Upper lobe of left lung (tissue), 6 donors: Measurements from ENCODE around the gene CCDC148. TPM values are rescaled to one million over a fixed set of nuclear protein-coding genes. Genes with fewer than 3 reads are reported as not detected.

Source experiments
- ATAC-seq, 2 donors: fragments of 200-7000 bp; cut with Tn5 transposase; one replicate each; pipeline ENCODE4 v1.9.1; 2022; ENCODE audit warnings: mild to moderate bottlenecking in 2 of 2, moderate library complexity in 2 of 2; ENCODE audit not compliant: low FRiP score in 2 of 2
- DNase-seq, 2 donors: peaks; one replicate each; pipeline ENCODE4 v3.0.0-alpha.2; 2019 to 2020
- H3K27ac ChIP-seq, 4 donors: fragments of 200-600 bp; sonication (generic); one replicate each; pipeline ENCODE4 v1.5.1; 2016 to 2019
- H3K27me3 ChIP-seq, 4 donors: fragments of 200-600 bp; sonication (generic); one replicate each; pipeline ENCODE4 v1.5.1; 2017 to 2019
- H3K36me3 ChIP-seq, 4 donors: fragments of 200-600 bp; sonication (generic); one replicate each; pipeline ENCODE4 v1.5.1; 2016 to 2019
- H3K4me1 ChIP-seq, 4 donors: fragments of 200-600 bp; sonication (generic); one replicate each; pipeline ENCODE4 v1.5.1; 2018 to 2019
- H3K4me3 ChIP-seq, 4 donors: fragments of 200-600 bp; sonication (generic); one replicate each; pipeline ENCODE4 v1.5.1; 2017 to 2019; ENCODE audit warnings: mild to moderate bottlenecking in 2 of 4, moderate library complexity in 1 of 4
- H3K9me3 ChIP-seq, 4 donors: fragments of 200-600 bp; sonication (generic); one replicate each; pipeline ENCODE4 v1.5.1; 2018 to 2019
- EP300 ChIP-seq, 4 donors: sonication (generic); formaldehyde crosslinking; IDR thresholded peaks; one replicate each; pipeline ENCODE4 v1.5.1; 2017; ENCODE audit warnings: antibody characterized with exemption in 4 of 4, control low read depth in 2 of 4
- POLR2A ChIP-seq, 4 donors: fragments of 450-650 bp; IDR thresholded peaks; one replicate each; pipeline ENCODE4 v1.5.1; 2016 to 2017; ENCODE audit warnings: antibody characterized with exemption in 4 of 4, mild to moderate bottlenecking in 2 of 4
- POLR2AphosphoS5 ChIP-seq, 2 donors: sonication (generic); formaldehyde crosslinking; IDR thresholded peaks; one replicate each; pipeline ENCODE4 v1.5.1; 2017; ENCODE audit warnings: antibody characterized with exemption in 2 of 2
- WGBS, 2 donors: methylation state at CpG; one replicate each; pipeline ENCODE4 v1.1.5; 2017 to 2018; 5-methylcytosine and 5-hydroxymethylcytosine counted together
- total RNA-seq, 6 donors: library from RNA; depleted of rRNA in 4 of 6; stranded (reverse); fragments of >200 nt in 4 of 6; gene quantifications; one replicate each; pipeline versions ENCODE4 v1.1.0 to v1.2.1, GENCODE V29; 2016 to 2021
- TF ChIP-seq, protein P1 (sequence below), 6 experiments: fragments of 450-650 bp in 4 of 6; fragments of 200-600 bp in 2 of 6; sonication (generic) in 2 of 6; IDR thresholded peaks; one replicate each; pipeline ENCODE4 v1.5.1; 2016 to 2019; ENCODE audit warnings: antibody characterized with exemption in 6 of 6
- donor health status: DM: no; HTN: no; CAD: no; lungs with moderate emphysema.
- donor health status: DM: no; HTN: yes; CAD: no; lungs with severe emphysema.

CCDC148 gene
- total RNA-seq, 6 donors from 2014 or later: 0.69 to 4.2 (median 1.9) TPM

DNA sequence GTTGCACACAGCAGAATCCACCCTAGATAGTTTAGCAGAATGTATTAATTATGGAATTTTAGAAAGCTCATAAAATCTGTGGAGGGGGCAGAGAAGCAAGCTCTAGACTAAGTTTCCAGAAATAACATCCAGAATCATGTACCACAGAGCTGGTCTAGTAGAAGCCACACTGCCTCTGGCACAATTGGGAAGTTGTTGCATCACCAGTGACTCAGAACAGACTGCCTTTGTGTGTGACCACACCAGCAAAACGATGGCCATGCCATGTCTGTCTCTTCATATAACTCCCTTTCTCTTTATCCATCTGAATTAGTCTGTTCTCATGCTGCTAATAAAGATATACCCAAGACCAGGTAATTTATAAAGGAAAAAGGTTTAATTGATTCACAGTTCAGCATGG, 158.9 kb downstream of the CCDC148 start:
- no peaks in the 10 kb centered on the region for H3K4me1 ChIP-seq
- no peak overlapping the region for H3K27ac ChIP-seq
- ATAC-seq (no peak), DNase-seq (peak in 1 of 2 donors; percentile 33)
- no peak overlapping the region for H3K4me3 ChIP-seq
- peaks cover 0 to 3% (median 0%) of the 10 kb centered on the region in 4 donors for H3K9me3 ChIP-seq
- TF ChIP-seq EP300 (IDR thresholded peaks at IDR 0.05) (no peak), POLR2AphosphoS5 (IDR thresholded peaks at IDR 0.05) (no peak), POLR2A (IDR thresholded peaks at IDR 0.05) (no peak)
- TF ChIP-seq, protein P1, sequence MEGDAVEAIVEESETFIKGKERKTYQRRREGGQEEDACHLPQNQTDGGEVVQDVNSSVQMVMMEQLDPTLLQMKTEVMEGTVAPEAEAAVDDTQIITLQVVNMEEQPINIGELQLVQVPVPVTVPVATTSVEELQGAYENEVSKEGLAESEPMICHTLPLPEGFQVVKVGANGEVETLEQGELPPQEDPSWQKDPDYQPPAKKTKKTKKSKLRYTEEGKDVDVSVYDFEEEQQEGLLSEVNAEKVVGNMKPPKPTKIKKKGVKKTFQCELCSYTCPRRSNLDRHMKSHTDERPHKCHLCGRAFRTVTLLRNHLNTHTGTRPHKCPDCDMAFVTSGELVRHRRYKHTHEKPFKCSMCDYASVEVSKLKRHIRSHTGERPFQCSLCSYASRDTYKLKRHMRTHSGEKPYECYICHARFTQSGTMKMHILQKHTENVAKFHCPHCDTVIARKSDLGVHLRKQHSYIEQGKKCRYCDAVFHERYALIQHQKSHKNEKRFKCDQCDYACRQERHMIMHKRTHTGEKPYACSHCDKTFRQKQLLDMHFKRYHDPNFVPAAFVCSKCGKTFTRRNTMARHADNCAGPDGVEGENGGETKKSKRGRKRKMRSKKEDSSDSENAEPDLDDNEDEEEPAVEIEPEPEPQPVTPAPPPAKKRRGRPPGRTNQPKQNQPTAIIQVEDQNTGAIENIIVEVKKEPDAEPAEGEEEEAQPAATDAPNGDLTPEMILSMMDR (IDR thresholded peaks at IDR 0.05): no peak
- 50 to 65% methylated on average over 1 of the region's 1 CpG for WGBS, 2 donors
- no peaks in the 10 kb centered on the region for H3K36me3 ChIP-seq
- H3K27me3 ChIP-seq: no peaks in the 10 kb centered on the region

DNA sequence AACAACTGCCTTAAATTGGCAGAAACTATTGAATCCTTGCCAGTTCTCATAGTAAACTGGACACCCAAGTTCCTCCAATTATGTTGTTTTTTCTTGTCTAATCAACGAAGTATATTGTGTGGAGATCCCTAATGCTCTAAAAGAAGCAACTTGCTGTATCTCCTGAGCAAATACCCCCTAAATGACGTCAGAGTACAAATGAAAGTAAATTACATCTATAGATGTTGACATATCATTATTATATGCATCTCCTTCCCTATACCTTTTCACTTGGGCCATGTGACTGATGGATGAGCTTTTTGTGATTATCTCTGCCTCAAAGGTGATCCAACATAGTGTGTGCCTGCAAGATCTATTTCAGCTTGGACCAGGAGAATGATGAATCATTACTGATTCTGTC, 159.4 kb downstream of the CCDC148 start:
- peaks cover 0 to 3% (median 0%) of the 10 kb centered on the region in 4 donors for H3K9me3 ChIP-seq
- TF ChIP-seq, protein P1 (IDR thresholded peaks at IDR 0.05): no peak
- TF ChIP-seq POLR2AphosphoS5 (IDR thresholded peaks at IDR 0.05) (no peak), EP300 (IDR thresholded peaks at IDR 0.05) (no peak), POLR2A (IDR thresholded peaks at IDR 0.05) (no peak)
- no peak for ATAC-seq
- no peak overlapping the region for H3K4me3 ChIP-seq
- H3K27ac ChIP-seq: no peak overlapping the region
- H3K27me3 ChIP-seq: no peaks in the 10 kb centered on the region
- H3K36me3 ChIP-seq: no peaks in the 10 kb centered on the region
- no peaks in the 10 kb centered on the region for H3K4me1 ChIP-seq
- 52 to 61% methylated on average over 2 of the region's 2 CpGs for WGBS, 2 donors
- DNase-seq: no peak

DNA sequence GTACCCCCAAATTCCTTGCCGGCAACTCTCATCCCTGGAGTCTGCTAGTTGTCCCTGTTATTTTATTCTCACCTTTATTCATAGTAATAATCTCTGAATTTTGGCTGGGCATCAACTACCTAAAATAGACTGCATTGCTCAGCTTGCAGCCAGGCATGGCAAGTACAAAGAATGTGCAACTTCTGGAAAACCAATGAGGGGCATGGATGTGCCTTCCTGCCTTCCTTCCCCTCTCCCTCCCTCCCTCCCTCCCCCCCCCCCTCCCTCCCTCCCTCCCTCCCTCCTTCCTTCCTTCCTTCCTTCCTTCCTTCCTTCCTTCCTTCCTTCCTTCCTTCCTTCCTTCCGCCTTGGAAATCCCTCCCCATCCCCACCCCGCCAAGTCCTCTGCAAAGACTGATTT, 162.8 kb downstream of the CCDC148 start:
- no peaks in the 10 kb centered on the region for H3K36me3 ChIP-seq
- TF ChIP-seq EP300 (IDR thresholded peaks at IDR 0.05) (no peak), POLR2AphosphoS5 (IDR thresholded peaks at IDR 0.05) (no peak), POLR2A (IDR thresholded peaks at IDR 0.05) (no peak)
- TF ChIP-seq, protein P1 (IDR thresholded peaks at IDR 0.05): no peak
- no peaks in the 10 kb centered on the region for H3K4me1 ChIP-seq
- no peak for ATAC-seq
- 88 to 100% methylated on average over 3 of the region's 3 CpGs for WGBS, 2 donors
- H3K27me3 ChIP-seq: no peaks in the 10 kb centered on the region
- DNase-seq: no peak
- H3K27ac ChIP-seq: no peak overlapping the region
- peaks cover 0 to 1% (median 0%) of the 10 kb centered on the region in 4 donors for H3K9me3 ChIP-seq
- no peak overlapping the region for H3K4me3 ChIP-seq

DNA sequence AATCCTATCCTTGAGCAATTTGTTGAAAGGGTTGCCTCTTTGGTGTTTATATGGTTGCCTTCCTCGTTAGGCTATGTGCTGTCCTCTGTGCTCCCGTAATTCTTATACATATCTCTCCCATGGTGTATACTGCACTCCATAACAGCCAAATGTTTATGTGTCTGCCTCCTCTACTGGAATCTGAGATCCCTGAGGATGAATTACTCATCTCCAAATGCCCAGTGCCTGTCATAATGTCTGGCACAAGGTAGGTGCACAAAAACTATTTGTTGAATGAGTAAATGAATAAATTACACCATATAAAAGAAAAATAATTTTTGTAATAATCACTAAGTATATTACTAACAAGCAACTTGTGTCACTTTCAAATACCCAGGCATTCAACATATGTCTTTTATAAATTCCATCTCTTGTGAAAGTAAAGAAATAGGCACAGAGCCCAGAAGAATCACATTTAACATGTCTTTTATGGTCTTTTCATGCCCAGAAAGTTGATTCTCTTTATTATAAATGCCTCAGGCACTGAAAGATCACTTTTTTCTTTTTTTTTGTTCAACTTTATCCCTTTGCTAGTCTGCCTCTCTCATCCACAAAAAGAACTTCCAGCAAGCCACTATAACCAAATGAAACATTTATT, 164.9 kb downstream of the CCDC148 start:
- no peak overlapping the region for H3K4me3 ChIP-seq
- no peaks in the 10 kb centered on the region for H3K4me1 ChIP-seq
- 74 to 81% methylated on average over 2 of the region's 2 CpGs for WGBS, 2 donors
- no peaks in the 10 kb centered on the region for H3K9me3 ChIP-seq
- H3K36me3 ChIP-seq: no peaks in the 10 kb centered on the region
- ATAC-seq: no peak
- no peak for TF ChIP-seq POLR2A (IDR thresholded peaks at IDR 0.05)
- no peak for TF ChIP-seq EP300 (IDR thresholded peaks at IDR 0.05)
- TF ChIP-seq POLR2AphosphoS5 (IDR thresholded peaks at IDR 0.05): no peak
- TF ChIP-seq, protein P1 (IDR thresholded peaks at IDR 0.05): no peak
- DNase-seq: no peak
- no peaks in the 10 kb centered on the region for H3K27me3 ChIP-seq
- no peak overlapping the region for H3K27ac ChIP-seq

DNA sequence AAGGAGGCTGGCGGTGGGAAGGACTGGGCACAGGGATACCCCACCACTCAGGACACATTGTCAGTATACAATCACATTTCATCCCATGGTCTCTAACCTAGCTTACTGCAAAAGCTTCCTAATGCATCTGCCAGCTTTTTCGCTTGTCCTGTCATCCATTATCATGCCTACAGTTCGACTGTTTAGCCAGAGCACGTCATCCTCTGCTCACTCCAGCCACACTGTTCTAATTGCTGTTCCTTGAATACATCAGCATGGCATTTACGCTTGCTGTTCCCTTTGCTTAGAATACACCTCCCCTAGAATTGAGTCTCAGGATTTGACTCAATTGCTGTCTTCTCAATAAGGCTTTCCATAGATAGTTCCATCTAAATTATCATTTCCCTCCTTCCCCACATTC, 166.3 kb downstream of the CCDC148 start:
- Histone ChIP-seq H3K27ac (no peak overlapping the region), H3K36me3 (no peaks in the 10 kb centered on the region), H3K27me3 (no peaks in the 10 kb centered on the region), H3K4me3 (no peak overlapping the region), H3K4me1 (no peaks in the 10 kb centered on the region), H3K9me3 (no peaks in the 10 kb centered on the region)
- TF ChIP-seq EP300 (IDR thresholded peaks at IDR 0.05) (no peak), POLR2A (IDR thresholded peaks at IDR 0.05) (no peak), POLR2AphosphoS5 (IDR thresholded peaks at IDR 0.05) (no peak)
- TF ChIP-seq, protein P1 (IDR thresholded peaks at IDR 0.05): no peak
- no peak for DNase-seq
- WGBS, 2 donors: 91 to 94% methylated on average over 5 of the region's 5 CpGs
- ATAC-seq: no peak
